ENCODE data around the gene ZNF318.

- TF ChIP-seq GATA2 (IDR thresholded peaks at IDR 0.05; ENCODE audit: low read depth, low read length) = no peak
- TF ChIP-seq GATA3 (IDR thresholded peaks at IDR 0.05; ENCODE audit: low read depth, low read length) = no peak
Observed at GRCh38 chr6:43367245-43367984, 2.0 kb downstream of the ZNF318 start.
